Skin epidermis (tissue), 12 donors: ENCODE measurements around the gene BST2.

Experiments used
- H3K27ac ChIP-seq, 21 experiments: fragments of 200-600 bp; sonication (generic) in 11 of 21; one replicate each; pipeline ENCODE4 v1.5.0; 2020; ENCODE audit warnings: mild to moderate bottlenecking in 3 of 21, inconsistent platforms in 2 of 21, moderate library complexity in 2 of 21
- H3K4me3 ChIP-seq, 7 experiments: fragments of 200-600 bp; sonication (generic) in 2 of 7; one replicate each; pipeline ENCODE4 v1.5.0; 2020; ENCODE audit warnings: inconsistent platforms in 2 of 7, mild to moderate bottlenecking in 2 of 7, moderate library complexity in 1 of 7

BST2 gene

GRCh38 chr19:17405250-17406045, at the start of gene BST2:
Gene BST2 (minus strand): TSS chr19:17405630. CDS start chr19:17405575, 55 bp downstream.
- Histone ChIP-seq H3K27ac (peak within 1 kb of the TSS; percentile 36 to 97 (median 78)), H3K4me3 (peak within 1 kb of the TSS; percentile 27 to 44 (median 37))

- H3K4me3 ChIP-seq: no peak overlapping the region
Measured at GRCh38 chr19:17454576-17455071, 49.2 kb upstream of the BST2 start.

GRCh38 chr19:17451820-17452219, 46.4 kb upstream of the BST2 start:
- H3K27ac ChIP-seq: no peak overlapping the region
- H3K4me3 ChIP-seq: no peak overlapping the region

More at GRCh38 chr19:17454576-17455071, 49.2 kb upstream of the BST2 start:
- no peak overlapping the region for H3K27ac ChIP-seq

GRCh38 chr19:17450264-17451075, 45.0 kb upstream of the BST2 start:
- peak overlapping the region in 8 of 21 experiments; percentile 18 to 54 (median 41) for H3K27ac ChIP-seq

GRCh38 chr19:17448131-17448967, 42.9 kb upstream of the BST2 start, which contains the start of gene TMEM221:
Gene TMEM221 (minus strand): TSS chr19:17448668. CDS start chr19:17448462, 206 bp downstream.
- peak within 1 kb of the TSS in 3 of 21 experiments; percentile 6 to 54 (median 8) for H3K27ac ChIP-seq

More at GRCh38 chr19:17450264-17451075, 45.0 kb upstream of the BST2 start:
- no peak overlapping the region for H3K4me3 ChIP-seq

GRCh38 chr19:17447704-17448130, 42.3 kb upstream of the BST2 start:
- H3K4me3 ChIP-seq: peak overlapping the region in 2 of 7 experiments; percentile 11 to 31

More at GRCh38 chr19:17448131-17448967, 42.9 kb upstream of the BST2 start, which contains the start of gene TMEM221:
- H3K4me3 ChIP-seq: peak within 1 kb of the TSS; percentile 11 to 31 (median 13)

GRCh38 chr19:17445526-17446165, 40.2 kb upstream of the BST2 start:
- Histone ChIP-seq H3K27ac (no peak overlapping the region), H3K4me3 (no peak overlapping the region)

More at GRCh38 chr19:17447704-17448130, 42.3 kb upstream of the BST2 start:
- no peak overlapping the region for H3K27ac ChIP-seq

- H3K4me3 ChIP-seq: no peak overlapping the region
- no peak overlapping the region for H3K27ac ChIP-seq
Measured at GRCh38 chr19:17441241-17442021, 36.0 kb upstream of the BST2 start.

- Histone ChIP-seq H3K27ac (no peak overlapping the region), H3K4me3 (no peak overlapping the region)
Measured at GRCh38 chr19:17436874-17437267, 31.4 kb upstream of the BST2 start.

- no peak overlapping the region for H3K27ac ChIP-seq
Measured at GRCh38 chr19:17436094-17436873, 30.9 kb upstream of the BST2 start.

GRCh38 chr19:17435218-17435617, 29.8 kb upstream of the BST2 start:
- Histone ChIP-seq H3K4me3 (no peak overlapping the region), H3K27ac (no peak overlapping the region)

More at GRCh38 chr19:17436094-17436873, 30.9 kb upstream of the BST2 start:
- H3K4me3 ChIP-seq: no peak overlapping the region

GRCh38 chr19:17431417-17431816, 26.0 kb upstream of the BST2 start:
- no peak overlapping the region for H3K4me3 ChIP-seq
- no peak overlapping the region for H3K27ac ChIP-seq

GRCh38 chr19:17429641-17430113, 24.2 kb upstream of the BST2 start:
- no peak overlapping the region for H3K4me3 ChIP-seq

GRCh38 chr19:17424743-17425365, 19.4 kb upstream of the BST2 start:
- no peak overlapping the region for H3K4me3 ChIP-seq

More at GRCh38 chr19:17429641-17430113, 24.2 kb upstream of the BST2 start:
- no peak overlapping the region for H3K27ac ChIP-seq

GRCh38 chr19:17423429-17424208, 18.2 kb upstream of the BST2 start:
- H3K4me3 ChIP-seq: no peak overlapping the region
- H3K27ac ChIP-seq: no peak overlapping the region

More at GRCh38 chr19:17424743-17425365, 19.4 kb upstream of the BST2 start:
- H3K27ac ChIP-seq: no peak overlapping the region

GRCh38 chr19:17421942-17422341, 16.5 kb upstream of the BST2 start:
- Histone ChIP-seq H3K27ac (no peak overlapping the region), H3K4me3 (no peak overlapping the region)
